Measurements from ENCODE around the gene NCBP3. TPM values are rescaled to one million over a fixed set of nuclear protein-coding genes. Genes with fewer than 3 reads are reported as not detected.

Gene NCBP3
- total and polyA plus RNA-seq, 2 donors from 2014 or later = 14.5 to 41.5 TPM

GRCh38 chr17:3814361-3814760 lies 31.7 kb downstream of the NCBP3 start:
- no peak overlapping the region for H3K9ac ChIP-seq (ENCODE audit: low read length in 3 of 3)
- H3K4me1 ChIP-seq (ENCODE audit: control insufficient read depth in 2 of 3, insufficient read depth in 2 of 3, low read depth in 1 of 3, low read length in 3 of 3) = no peaks in the 10 kb centered on the region
- no peaks in the 10 kb centered on the region for H3K27me3 ChIP-seq (ENCODE audit: control insufficient read depth, insufficient read depth, low read length)
- no peaks in the 10 kb centered on the region for H3K9me3 ChIP-seq (ENCODE audit: control insufficient read depth in 2 of 3, insufficient read depth in 1 of 3, low read length in 3 of 3)
- FAIRE-seq (no peak), DNase-seq (no peak)
- no peak for TF ChIP-seq CTCF (IDR thresholded peaks at IDR 0.05; ENCODE audit: borderline replicate concordance, extremely low read depth, insufficient read depth)
- intact Hi-C loops (cut with DNase I) = no loop called here
- no peak overlapping the region for H3K4me3 ChIP-seq (ENCODE audit: low read length in 3 of 3)
- no peak overlapping the region for H3K27ac ChIP-seq (ENCODE audit: low read depth in 2 of 2, low read length in 2 of 2)
- peaks cover 16 to 60% (median 21%) of the 10 kb centered on the region in 3 donors for H3K36me3 ChIP-seq (ENCODE audit: control insufficient read depth in 2 of 3, insufficient read depth in 3 of 3, low read length in 3 of 3)

GRCh38 chr17:3813171-3813570 lies 32.9 kb downstream of the NCBP3 start:
- intact Hi-C loops (cut with DNase I) = no loop called here
- no peak for DNase-seq
- peaks cover 12 to 52% (median 13%) of the 10 kb centered on the region in 3 donors for H3K36me3 ChIP-seq (ENCODE audit: control insufficient read depth in 2 of 3, insufficient read depth in 3 of 3, low read length in 3 of 3)

GRCh38 chr17:3812771-3813170 lies 33.3 kb downstream of the NCBP3 start:
- intact Hi-C loops (cut with DNase I) = no loop called here
- no peak overlapping the region for H3K9ac ChIP-seq (ENCODE audit: low read length in 3 of 3)
- no peak overlapping the region for H3K27ac ChIP-seq (ENCODE audit: low read depth in 2 of 2, low read length in 2 of 2)
- no peaks in the 10 kb centered on the region for H3K27me3 ChIP-seq (ENCODE audit: control insufficient read depth, insufficient read depth, low read length)
- H3K4me1 ChIP-seq (ENCODE audit: control insufficient read depth in 2 of 3, insufficient read depth in 2 of 3, low read depth in 1 of 3, low read length in 3 of 3) = no peaks in the 10 kb centered on the region
- DNase-seq = no peak
- H3K4me3 ChIP-seq (ENCODE audit: low read length in 3 of 3) = no peak overlapping the region
- no peaks in the 10 kb centered on the region for H3K9me3 ChIP-seq (ENCODE audit: control insufficient read depth in 2 of 3, insufficient read depth in 1 of 3, low read length in 3 of 3)
- H3K36me3 ChIP-seq (ENCODE audit: control insufficient read depth in 2 of 3, insufficient read depth in 3 of 3, low read length in 3 of 3) = peaks cover 11 to 52% (median 12%) of the 10 kb centered on the region in 3 donors
- no peak for TF ChIP-seq CTCF (IDR thresholded peaks at IDR 0.05; ENCODE audit: borderline replicate concordance, extremely low read depth, insufficient read depth)
- FAIRE-seq = no peak

More at GRCh38 chr17:3813171-3813570, 32.9 kb downstream of the NCBP3 start:
- Histone ChIP-seq H3K9ac (ENCODE audit: low read length in 3 of 3) (no peak overlapping the region), H3K4me1 (ENCODE audit: control insufficient read depth in 2 of 3, insufficient read depth in 2 of 3, low read depth in 1 of 3, low read length in 3 of 3) (no peaks in the 10 kb centered on the region), H3K27me3 (ENCODE audit: control insufficient read depth, insufficient read depth, low read length) (no peaks in the 10 kb centered on the region), H3K4me3 (ENCODE audit: low read length in 3 of 3) (no peak overlapping the region), H3K27ac (ENCODE audit: low read depth in 2 of 2, low read length in 2 of 2) (no peak overlapping the region), H3K9me3 (ENCODE audit: control insufficient read depth in 2 of 3, insufficient read depth in 1 of 3, low read length in 3 of 3) (no peaks in the 10 kb centered on the region)
- no peak for TF ChIP-seq CTCF (IDR thresholded peaks at IDR 0.05; ENCODE audit: borderline replicate concordance, extremely low read depth, insufficient read depth)
- FAIRE-seq = no peak

- Histone ChIP-seq H3K4me3 (ENCODE audit: low read length in 3 of 3) (no peak overlapping the region), H3K9ac (ENCODE audit: low read length in 3 of 3) (no peak overlapping the region), H3K4me1 (ENCODE audit: control insufficient read depth in 2 of 3, insufficient read depth in 2 of 3, low read depth in 1 of 3, low read length in 3 of 3) (no peaks in the 10 kb centered on the region), H3K27ac (ENCODE audit: low read depth in 2 of 2, low read length in 2 of 2) (no peak overlapping the region), H3K36me3 (ENCODE audit: control insufficient read depth in 2 of 3, insufficient read depth in 3 of 3, low read length in 3 of 3) (peaks cover 11 to 51% (median 14%) of the 10 kb centered on the region in 3 donors), H3K27me3 (ENCODE audit: control insufficient read depth, insufficient read depth, low read length) (no peaks in the 10 kb centered on the region), H3K9me3 (ENCODE audit: control insufficient read depth in 2 of 3, insufficient read depth in 1 of 3, low read length in 3 of 3) (no peaks in the 10 kb centered on the region)
- DNase-seq (no peak), FAIRE-seq (no peak)
- intact Hi-C loops (cut with DNase I) = no loop called here
- no peak for TF ChIP-seq CTCF (IDR thresholded peaks at IDR 0.05; ENCODE audit: borderline replicate concordance, extremely low read depth, insufficient read depth)
Observed at GRCh38 chr17:3812284-3812683, 33.8 kb downstream of the NCBP3 start.
